Measurements from ENCODE around the gene CT47C1.
"Not testable (repeated sequence)": the region's sequence is repeated elsewhere in the genome, so short reads cannot be mapped to it uniquely, and the experiment has no call there.

The CT47C1 gene

GRCh38 chrX:119072744-119073143 lies at the start of gene CT47C1:
CT47C1 (plus strand) TSS chrX:119072993; CDS start chrX:119073226, 233 bp downstream.
- no peak for DNase-seq

GRCh38 chrX:119025900-119026299 lies 46.9 kb upstream of the CT47C1 start:
- DNase-seq: no peak

GRCh38 chrX:119026344-119026743 lies 46.4 kb upstream of the CT47C1 start:
- DNase-seq: not testable (repeated sequence)

- not testable (repeated sequence) for DNase-seq
Observed at GRCh38 chrX:119027960-119028732, 44.6 kb upstream of the CT47C1 start.

- DNase-seq: no peak
Observed at GRCh38 chrX:119028733-119029330, 44.0 kb upstream of the CT47C1 start.

GRCh38 chrX:119029656-119030055 lies 43.1 kb upstream of the CT47C1 start:
- not testable (repeated sequence) for DNase-seq

GRCh38 chrX:119030990-119031389 lies 41.8 kb upstream of the CT47C1 start:
- no peak for DNase-seq

- DNase-seq: no peak
Observed at GRCh38 chrX:119036107-119037029, 36.4 kb upstream of the CT47C1 start.

- DNase-seq: no peak
Observed at GRCh38 chrX:119040432-119040831, 32.4 kb upstream of the CT47C1 start.

GRCh38 chrX:119041175-119041574 lies 31.6 kb upstream of the CT47C1 start:
- no peak for DNase-seq

GRCh38 chrX:119042040-119042439 lies 30.8 kb upstream of the CT47C1 start:
- DNase-seq: no peak

- no peak for DNase-seq
Observed at GRCh38 chrX:119042996-119043395, 29.8 kb upstream of the CT47C1 start.

- no peak for DNase-seq
Observed at GRCh38 chrX:119045884-119046283, 26.9 kb upstream of the CT47C1 start.

GRCh38 chrX:119055687-119056086 lies 17.1 kb upstream of the CT47C1 start:
- DNase-seq: no peak

- no peak for DNase-seq
Observed at GRCh38 chrX:119062750-119063374, 9.9 kb upstream of the CT47C1 start.

- DNase-seq: no peak
Observed at GRCh38 chrX:119063428-119063827, 9.4 kb upstream of the CT47C1 start.

GRCh38 chrX:119067023-119067739 lies 5.6 kb upstream of the CT47C1 start:
- DNase-seq: peak; percentile 60

GRCh38 chrX:119069128-119069527 lies 3.7 kb upstream of the CT47C1 start:
- DNase-seq: no peak

GRCh38 chrX:119069762-119070161 lies 3.0 kb upstream of the CT47C1 start:
- no peak for DNase-seq

- DNase-seq: no peak
Observed at GRCh38 chrX:119071381-119071780, 1.4 kb upstream of the CT47C1 start.

GRCh38 chrX:119073200-119073905 lies 560 bp downstream of the CT47C1 start:
- no peak for DNase-seq

GRCh38 chrX:119073911-119074310 lies 1.1 kb downstream of the CT47C1 start:
- no peak for DNase-seq
